K562 (cell line): ENCODE data around the gene AJM1. TPM values are rescaled to one million over a fixed set of nuclear protein-coding genes. Genes with fewer than 3 reads are reported as not detected.
A peak's percentile ranks its signal among the peaks of the same experiment; 100 is the strongest.

ENCODE experiments used
- BHLHE40 ChIP-seq: IDR thresholded peaks from 2 replicates; pipeline ENCODE4 v1.6.1; 2011; ENCODE audit warnings: low read length, improper control_type of control experiment
- CREM ChIP-seq: IDR thresholded peaks from 2 replicates; pipeline ENCODE4 v1.6.1; 2014; ENCODE audit warnings: antibody characterized with exemption, low read depth
- MXI1 ChIP-seq: IDR thresholded peaks from 2 replicates; pipeline ENCODE4 v1.6.1; 2011; ENCODE audit warnings: low read depth, mild to moderate bottlenecking, improper control_type of control experiment, low read length
- PCBP2 ChIP-seq: fragments of 200-400 bp; formaldehyde crosslinking; IDR thresholded peaks from 2 replicates; pipeline ENCODE4 v1.6.1; 2018; ENCODE audit warnings: low read length, low read depth, mild to moderate bottlenecking, moderate library complexity; ENCODE audit not compliant: poor library complexity, severe bottlenecking
- PHF21A ChIP-seq: fragments of 450-650 bp; IDR thresholded peaks from 2 replicates; pipeline ENCODE4 v1.6.1; 2017; ENCODE audit warnings: low read depth, borderline replicate concordance
- POLR2AphosphoS2 ChIP-seq: IDR thresholded peaks from 2 replicates; pipeline ENCODE4 v1.6.1; 2012; ENCODE audit warnings: low read length, improper control_type of control experiment
- PRMT5 ChIP-seq: sonication (generic); formaldehyde crosslinking; IDR thresholded peaks from 2 replicates; pipeline ENCODE4 v1.5.0; 2020; ENCODE audit warnings: missing genetic modification reagents
- RFX7 ChIP-seq: fragments of 250-450 bp; sonication (Bioruptor Pico); IDR thresholded peaks from 2 replicates; pipeline ENCODE4 v1.5.1; 2021; ENCODE audit warnings: mild to moderate bottlenecking
- SAFB2 ChIP-seq: fragments of 200-400 bp; formaldehyde crosslinking; IDR thresholded peaks from 2 replicates; pipeline ENCODE4 v1.6.1; 2018; ENCODE audit warnings: borderline replicate concordance, low read length, low read depth, moderate library complexity; ENCODE audit not compliant: severe bottlenecking
- ZNF232 ChIP-seq: sonication (generic); formaldehyde crosslinking; IDR thresholded peaks from 2 replicates; pipeline ENCODE4 v1.8.0; 2022; ENCODE audit warnings: mild to moderate bottlenecking, missing genetic modification reagents
- polyA plus RNA-seq, 8 experiments: library from polyadenylated mRNA; depleted of rRNA in 4 of 8; stranded (reverse) in 5 of 8; unstranded in 3 of 8; fragments of >200 nt; fragmentation: Nextera tagmentation in 2 of 8; fragmentation: Illumina TruSeq in 1 of 8; extraction: Ambion mirVana in 2 of 8; extraction: Trizol in 1 of 8; gene quantifications; 2 replicates each; pipeline versions ENCODE4 v1.2.1 to v1.2.3, GENCODE V29; 2011 to 2014; ENCODE audit warnings: inconsistent platforms in 1 of 8, missing spikeins in 1 of 8
- total RNA-seq, 7 experiments: library from RNA; depleted of rRNA in 6 of 7; stranded (reverse); fragments of >200 nt in 6 of 7; fragmentation: Illumina TruSeq in 2 of 7; extraction: Trizol in 2 of 7; gene quantifications; 2 replicates each; pipeline versions ENCODE4 v1.2.1 to v1.2.3, GENCODE V29; 2011 to 2021; ENCODE audit warnings: low replicate concordance in 1 of 7
- TF ChIP-seq, protein P1 (sequence below), 2 experiments: fragments of 450-650 bp in 1 of 2; sonication (generic) in 1 of 2; formaldehyde crosslinking in 1 of 2; IDR thresholded peaks in 1 of 2; conservative IDR thresholded peaks in 1 of 2; 2 replicates each; pipeline versions ENCODE4 v1.6.1 to v1.8.1; 2016 to 2023; ENCODE audit warnings: mild to moderate bottlenecking in 2 of 2, moderate library complexity in 2 of 2, inconsistent platforms in 1 of 2, missing genetic modification reagents in 1 of 2
- TF ChIP-seq, protein P2 (sequence below): fragments of 250-450 bp; sonication (Bioruptor Pico); IDR thresholded peaks from 2 replicates; pipeline ENCODE4 v1.4.0; 2020
- TF ChIP-seq, protein P3 (sequence below): fragments of 450-650 bp; formaldehyde crosslinking; IDR thresholded peaks from 2 replicates; pipeline ENCODE4 v1.4.0; 2022; ENCODE audit warnings: mild to moderate bottlenecking, moderate library complexity
- TF ChIP-seq, protein P4 (sequence below): fragments of 150-350 bp; conservative IDR thresholded peaks from 2 replicates; pipeline ENCODE4 v1.6.1; 2014; ENCODE audit warnings: low read length

Gene AJM1
- total and polyA plus RNA-seq, 9 of the 15 experiments (the other 6 are each of a cell fraction or from before 2014, with no cell fraction given) = 0.01 to 3.7 (median 0.65) TPM; not detected in 1

DNA sequence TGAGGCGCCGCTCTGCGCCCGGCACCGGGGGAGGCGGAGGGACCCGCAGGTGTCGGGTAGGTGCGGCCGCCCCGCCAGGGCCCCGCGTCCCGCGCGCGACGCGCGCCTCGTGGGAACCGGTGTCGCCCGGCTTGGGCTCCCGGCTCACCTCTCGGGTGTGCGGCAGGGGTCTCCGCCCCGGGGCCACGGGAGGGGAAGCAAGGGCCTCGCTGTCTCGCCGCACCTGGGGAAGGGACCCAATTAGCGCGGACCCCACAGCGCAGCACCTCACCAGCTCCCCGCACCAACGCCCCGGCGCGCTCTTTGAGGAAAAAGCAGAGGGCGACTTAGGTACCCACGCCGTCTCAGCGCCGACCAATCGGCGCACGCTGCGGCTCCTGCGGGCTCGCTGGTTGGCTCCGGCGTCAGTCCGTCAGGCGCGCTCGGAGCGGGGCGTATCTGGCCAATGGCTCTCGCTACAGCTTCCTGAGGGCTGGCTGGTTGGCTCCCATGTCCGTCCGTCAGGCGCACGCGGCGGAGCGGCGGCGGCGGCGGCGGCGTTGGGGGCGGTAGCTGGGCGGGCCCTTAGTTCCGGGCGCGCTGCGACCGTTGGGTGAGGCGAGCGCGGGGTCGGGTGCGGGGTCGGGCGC is 43.8 kb downstream of the AJM1 start, which contains the start of gene TRAF2 (continued):
- TF ChIP-seq PRMT5 (CRISPR knock-in tag) (no peak), MXI1 (peak; percentile 41; the same call in 1 of the 2 replicates), BHLHE40 (peak; percentile 48; the same call in 1 of the 2 replicates), POLR2AphosphoS2 (no peak), PCBP2 (no peak), ZNF232 (CRISPR knock-in tag) (no peak), SAFB2 (no peak), PHF21A (peak; percentile 81; the same call in 1 of the 2 replicates), CREM (peak; percentile 92), RFX7 (CRISPR knock-in tag) (no peak)
- TF ChIP-seq, protein P1, sequence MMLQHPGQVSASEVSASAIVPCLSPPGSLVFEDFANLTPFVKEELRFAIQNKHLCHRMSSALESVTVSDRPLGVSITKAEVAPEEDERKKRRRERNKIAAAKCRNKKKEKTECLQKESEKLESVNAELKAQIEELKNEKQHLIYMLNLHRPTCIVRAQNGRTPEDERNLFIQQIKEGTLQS (IDR thresholded peaks at IDR 0.05) = no peak
- TF ChIP-seq, protein P1 (CRISPR knock-in tag; conservative IDR thresholded peaks at IDR 0.05) = peak; percentile 50; the same call in 1 of the 2 replicates
- TF ChIP-seq, protein P2, sequence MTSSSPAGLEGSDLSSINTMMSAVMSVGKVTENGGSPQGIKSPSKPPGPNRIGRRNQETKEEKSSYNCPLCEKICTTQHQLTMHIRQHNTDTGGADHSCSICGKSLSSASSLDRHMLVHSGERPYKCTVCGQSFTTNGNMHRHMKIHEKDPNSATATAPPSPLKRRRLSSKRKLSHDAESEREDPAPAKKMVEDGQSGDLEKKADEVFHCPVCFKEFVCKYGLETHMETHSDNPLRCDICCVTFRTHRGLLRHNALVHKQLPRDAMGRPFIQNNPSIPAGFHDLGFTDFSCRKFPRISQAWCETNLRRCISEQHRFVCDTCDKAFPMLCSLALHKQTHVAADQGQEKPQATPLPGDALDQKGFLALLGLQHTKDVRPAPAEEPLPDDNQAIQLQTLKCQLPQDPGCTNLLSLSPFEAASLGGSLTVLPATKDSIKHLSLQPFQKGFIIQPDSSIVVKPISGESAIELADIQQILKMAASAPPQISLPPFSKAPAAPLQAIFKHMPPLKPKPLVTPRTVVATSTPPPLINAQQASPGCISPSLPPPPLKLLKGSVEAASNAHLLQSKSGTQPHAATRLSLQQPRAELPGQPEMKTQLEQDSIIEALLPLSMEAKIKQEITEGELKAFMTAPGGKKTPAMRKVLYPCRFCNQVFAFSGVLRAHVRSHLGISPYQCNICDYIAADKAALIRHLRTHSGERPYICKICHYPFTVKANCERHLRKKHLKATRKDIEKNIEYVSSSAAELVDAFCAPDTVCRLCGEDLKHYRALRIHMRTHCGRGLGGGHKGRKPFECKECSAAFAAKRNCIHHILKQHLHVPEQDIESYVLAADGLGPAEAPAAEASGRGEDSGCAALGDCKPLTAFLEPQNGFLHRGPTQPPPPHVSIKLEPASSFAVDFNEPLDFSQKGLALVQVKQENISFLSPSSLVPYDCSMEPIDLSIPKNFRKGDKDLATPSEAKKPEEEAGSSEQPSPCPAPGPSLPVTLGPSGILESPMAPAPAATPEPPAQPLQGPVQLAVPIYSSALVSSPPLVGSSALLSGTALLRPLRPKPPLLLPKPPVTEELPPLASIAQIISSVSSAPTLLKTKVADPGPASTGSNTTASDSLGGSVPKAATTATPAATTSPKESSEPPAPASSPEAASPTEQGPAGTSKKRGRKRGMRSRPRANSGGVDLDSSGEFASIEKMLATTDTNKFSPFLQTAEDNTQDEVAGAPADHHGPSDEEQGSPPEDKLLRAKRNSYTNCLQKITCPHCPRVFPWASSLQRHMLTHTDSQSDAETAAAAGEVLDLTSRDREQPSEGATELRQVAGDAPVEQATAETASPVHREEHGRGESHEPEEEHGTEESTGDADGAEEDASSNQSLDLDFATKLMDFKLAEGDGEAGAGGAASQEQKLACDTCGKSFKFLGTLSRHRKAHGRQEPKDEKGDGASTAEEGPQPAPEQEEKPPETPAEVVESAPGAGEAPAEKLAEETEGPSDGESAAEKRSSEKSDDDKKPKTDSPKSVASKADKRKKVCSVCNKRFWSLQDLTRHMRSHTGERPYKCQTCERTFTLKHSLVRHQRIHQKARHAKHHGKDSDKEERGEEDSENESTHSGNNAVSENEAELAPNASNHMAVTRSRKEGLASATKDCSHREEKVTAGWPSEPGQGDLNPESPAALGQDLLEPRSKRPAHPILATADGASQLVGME (CRISPR knock-in tag) = peak; percentile 89
- TF ChIP-seq, protein P3, sequence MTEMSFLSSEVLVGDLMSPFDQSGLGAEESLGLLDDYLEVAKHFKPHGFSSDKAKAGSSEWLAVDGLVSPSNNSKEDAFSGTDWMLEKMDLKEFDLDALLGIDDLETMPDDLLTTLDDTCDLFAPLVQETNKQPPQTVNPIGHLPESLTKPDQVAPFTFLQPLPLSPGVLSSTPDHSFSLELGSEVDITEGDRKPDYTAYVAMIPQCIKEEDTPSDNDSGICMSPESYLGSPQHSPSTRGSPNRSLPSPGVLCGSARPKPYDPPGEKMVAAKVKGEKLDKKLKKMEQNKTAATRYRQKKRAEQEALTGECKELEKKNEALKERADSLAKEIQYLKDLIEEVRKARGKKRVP (CRISPR knock-in tag) = peak; percentile 55
- TF ChIP-seq, protein P4, sequence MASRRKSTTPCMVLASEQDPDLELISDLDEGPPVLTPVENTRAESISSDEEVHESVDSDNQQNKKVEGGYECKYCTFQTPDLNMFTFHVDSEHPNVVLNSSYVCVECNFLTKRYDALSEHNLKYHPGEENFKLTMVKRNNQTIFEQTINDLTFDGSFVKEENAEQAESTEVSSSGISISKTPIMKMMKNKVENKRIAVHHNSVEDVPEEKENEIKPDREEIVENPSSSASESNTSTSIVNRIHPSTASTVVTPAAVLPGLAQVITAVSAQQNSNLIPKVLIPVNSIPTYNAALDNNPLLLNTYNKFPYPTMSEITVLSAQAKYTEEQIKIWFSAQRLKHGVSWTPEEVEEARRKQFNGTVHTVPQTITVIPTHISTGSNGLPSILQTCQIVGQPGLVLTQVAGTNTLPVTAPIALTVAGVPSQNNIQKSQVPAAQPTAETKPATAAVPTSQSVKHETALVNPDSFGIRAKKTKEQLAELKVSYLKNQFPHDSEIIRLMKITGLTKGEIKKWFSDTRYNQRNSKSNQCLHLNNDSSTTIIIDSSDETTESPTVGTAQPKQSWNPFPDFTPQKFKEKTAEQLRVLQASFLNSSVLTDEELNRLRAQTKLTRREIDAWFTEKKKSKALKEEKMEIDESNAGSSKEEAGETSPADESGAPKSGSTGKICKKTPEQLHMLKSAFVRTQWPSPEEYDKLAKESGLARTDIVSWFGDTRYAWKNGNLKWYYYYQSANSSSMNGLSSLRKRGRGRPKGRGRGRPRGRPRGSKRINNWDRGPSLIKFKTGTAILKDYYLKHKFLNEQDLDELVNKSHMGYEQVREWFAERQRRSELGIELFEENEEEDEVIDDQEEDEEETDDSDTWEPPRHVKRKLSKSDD = 0 out of 2 replicates have a peak, but pooled peaks have one; percentile 51
